Neural cell (in vitro differentiated cells): ENCODE measurements around the gene ARPC1B. TPM values are rescaled to one million over a fixed set of nuclear protein-coding genes. Genes with fewer than 3 reads are reported as not detected.
"Not testable (repeated sequence)": the region's sequence is repeated elsewhere in the genome, so short reads cannot be mapped to it uniquely, and the experiment has no call there.

Experiments
- H2AFZ ChIP-seq: fragments of 200-600, 300-800 bp; sonication (generic), shearing (Covaris generic); 2 replicates; pipeline ENCODE4 v1.6.0; 2014; ENCODE audit warnings: low read depth, mild to moderate bottlenecking, antibody characterized with exemption, low read length, moderate library complexity
- H3F3A ChIP-seq: fragments of 200-600 bp; shearing (Covaris generic); 2 replicates; pipeline ENCODE4 v1.6.1; 2016; ENCODE audit warnings: mild to moderate bottlenecking, moderate library complexity, mixed read lengths, antibody characterized with exemption, low read length; ENCODE audit not compliant: insufficient read depth, poor library complexity, severe bottlenecking
- H3K27ac ChIP-seq: fragments of 200-600, 300-800 bp; sonication (generic), shearing (Covaris generic); 2 replicates; pipeline ENCODE4 v1.5.1; 2014; ENCODE audit warnings: mild to moderate bottlenecking, low read length, moderate library complexity
- H3K27me3 ChIP-seq: fragments of 300-800, 200-600 bp; sonication (generic), shearing (Covaris generic); 2 replicates; pipeline ENCODE4 v1.6.0; 2014; ENCODE audit warnings: mild to moderate bottlenecking, low read depth, low read length, moderate library complexity; ENCODE audit not compliant: insufficient read depth
- H3K36me3 ChIP-seq: fragments of 300-800, 200-600 bp; sonication (generic), shearing (Covaris generic); 2 replicates; pipeline ENCODE4 v1.5.1; 2014; ENCODE audit warnings: mild to moderate bottlenecking, antibody characterized with exemption, low read length, moderate library complexity; ENCODE audit not compliant: insufficient read depth
- H3K4me2 ChIP-seq: fragments of 300-800, 200-600 bp; sonication (generic), shearing (Covaris generic); 2 replicates; pipeline ENCODE4 v1.6.0; 2014; ENCODE audit warnings: mild to moderate bottlenecking, low read length
- H3K4me3 ChIP-seq: fragments of 300-800, 200-600 bp; sonication (generic), shearing (Covaris generic); 2 replicates; pipeline ENCODE4 v1.5.1; 2014; ENCODE audit warnings: mild to moderate bottlenecking, low read length, moderate library complexity
- H3K79me2 ChIP-seq: fragments of 200-600 bp; shearing (Covaris generic); replicated peaks from 2 replicates; pipeline ENCODE4 v1.6.0; 2014; ENCODE audit warnings: mild to moderate bottlenecking, low read length, moderate library complexity; ENCODE audit not compliant: insufficient read depth
- H3K9ac ChIP-seq: fragments of 300-800, 200-600 bp; sonication (generic), shearing (Covaris generic); 2 replicates; pipeline ENCODE4 v1.6.1; 2016; ENCODE audit warnings: mild to moderate bottlenecking, low read length, mixed read lengths
- H3K9me2 ChIP-seq: fragments of 200-600 bp; shearing (Covaris generic); 2 replicates; pipeline ENCODE4 v1.6.1; 2016; ENCODE audit warnings: mild to moderate bottlenecking, low read length, mixed read lengths; ENCODE audit not compliant: insufficient read depth
- H3K9me3 ChIP-seq: fragments of 200-600, 300-800 bp; sonication (generic), shearing (Covaris generic); 2 replicates; pipeline ENCODE4 v1.6.1; 2016; ENCODE audit warnings: mild to moderate bottlenecking, mixed run types, low read length, moderate library complexity, mixed read lengths
- H4K20me1 ChIP-seq: fragments of 200-600 bp; shearing (Covaris generic); 2 replicates; pipeline ENCODE4 v1.6.1; 2016; ENCODE audit warnings: mild to moderate bottlenecking, mixed run types; ENCODE audit not compliant: insufficient read depth
- EP300 ChIP-seq: fragments of 450-650 bp; conservative IDR thresholded peaks from 2 replicates; pipeline ENCODE4 v1.6.1; 2014; ENCODE audit warnings: antibody characterized with exemption, mild to moderate bottlenecking, moderate library complexity; ENCODE audit not compliant: poor library complexity, severe bottlenecking
- EZH2 ChIP-seq: fragments of 200-600, 300-800 bp; shearing (Covaris generic), sonication (generic); IDR thresholded peaks from 2 replicates; pipeline ENCODE4 v1.6.1; 2014; ENCODE audit warnings: antibody characterized with exemption, low read length, borderline replicate concordance, mild to moderate bottlenecking; ENCODE audit not compliant: insufficient read depth, poor library complexity, severe bottlenecking
- MXI1 ChIP-seq: fragments of 450-650 bp; conservative IDR thresholded peaks from 2 replicates; pipeline ENCODE4 v1.6.1; 2014; ENCODE audit warnings: antibody characterized with exemption, mild to moderate bottlenecking; ENCODE audit not compliant: poor library complexity, severe bottlenecking
- POLR2AphosphoS5 ChIP-seq: IDR thresholded peaks from 2 replicates; pipeline ENCODE4 v1.6.1; 2012
- RAD21 ChIP-seq: fragments of 450-650 bp; conservative IDR thresholded peaks from 2 replicates; pipeline ENCODE4 v1.6.1; 2014; ENCODE audit warnings: antibody characterized with exemption, mild to moderate bottlenecking, moderate library complexity
- SMC3 ChIP-seq: fragments of 450-650 bp; conservative IDR thresholded peaks from 2 replicates; pipeline ENCODE4 v1.6.1; 2014; ENCODE audit warnings: antibody characterized with exemption, mild to moderate bottlenecking, moderate library complexity; ENCODE audit not compliant: poor library complexity
- TAF1 ChIP-seq: IDR thresholded peaks from 2 replicates; pipeline ENCODE4 v1.6.1; 2012; ENCODE audit warnings: low read depth
- polyA plus RNA-seq: library from polyadenylated mRNA; depleted of rRNA; stranded (reverse); fragments of >200 nt; gene quantifications from 2 replicates; pipeline ENCODE4 v1.2.3, GENCODE V29; 2014
- TF ChIP-seq, protein P1 (sequence below): IDR thresholded peaks from 2 replicates; pipeline ENCODE4 v1.6.1; 2012; ENCODE audit warnings: borderline replicate concordance
- TF ChIP-seq, protein P2 (sequence below): fragments of 450-650 bp; IDR thresholded peaks from 2 replicates; pipeline ENCODE4 v1.5.1; 2014; ENCODE audit warnings: antibody characterized with exemption, mild to moderate bottlenecking, moderate library complexity; ENCODE audit not compliant: poor library complexity, severe bottlenecking

ARPC1B gene
- polyA plus RNA-seq, 1 donor from 2014 or later: 1.7 TPM

DNA sequence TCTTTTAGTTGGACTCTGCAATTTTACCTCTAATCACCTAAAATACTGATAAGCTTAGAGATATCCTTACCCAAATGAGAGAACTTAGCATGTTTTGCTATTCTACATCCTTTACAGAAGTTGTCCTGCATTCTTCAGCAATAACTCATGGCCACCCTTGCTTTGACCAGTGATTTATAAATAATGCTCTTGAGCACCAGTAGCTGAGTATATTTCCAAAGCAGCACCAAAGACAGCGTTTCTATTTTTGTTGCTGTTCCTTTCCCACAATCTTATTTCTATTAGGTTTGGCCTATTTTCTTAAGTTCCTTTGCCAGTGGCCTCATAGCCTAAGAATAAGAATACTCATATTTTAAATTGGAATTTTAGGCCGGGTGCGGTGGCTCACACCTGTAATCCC, 33.9 kb upstream of the ARPC1B start:
- no peaks in the 10 kb centered on the region for H3K27me3 ChIP-seq
- no peak overlapping the region for H3K27ac ChIP-seq
- no peak overlapping the region for H3K9ac ChIP-seq
- no peaks in the 10 kb centered on the region for H3K79me2 ChIP-seq
- H3K36me3 ChIP-seq: no peaks in the 10 kb centered on the region
- no peak overlapping the region for H2AFZ ChIP-seq
- no peaks in the 10 kb centered on the region for H3K9me2 ChIP-seq
- H3K4me3 ChIP-seq: no peak overlapping the region
- TF ChIP-seq POLR2AphosphoS5 (no peak), EP300 (no peak), SMC3 (no peak), TAF1 (no peak), RAD21 (no peak), MXI1 (no peak), EZH2 (no peak)
- TF ChIP-seq, protein P1, sequence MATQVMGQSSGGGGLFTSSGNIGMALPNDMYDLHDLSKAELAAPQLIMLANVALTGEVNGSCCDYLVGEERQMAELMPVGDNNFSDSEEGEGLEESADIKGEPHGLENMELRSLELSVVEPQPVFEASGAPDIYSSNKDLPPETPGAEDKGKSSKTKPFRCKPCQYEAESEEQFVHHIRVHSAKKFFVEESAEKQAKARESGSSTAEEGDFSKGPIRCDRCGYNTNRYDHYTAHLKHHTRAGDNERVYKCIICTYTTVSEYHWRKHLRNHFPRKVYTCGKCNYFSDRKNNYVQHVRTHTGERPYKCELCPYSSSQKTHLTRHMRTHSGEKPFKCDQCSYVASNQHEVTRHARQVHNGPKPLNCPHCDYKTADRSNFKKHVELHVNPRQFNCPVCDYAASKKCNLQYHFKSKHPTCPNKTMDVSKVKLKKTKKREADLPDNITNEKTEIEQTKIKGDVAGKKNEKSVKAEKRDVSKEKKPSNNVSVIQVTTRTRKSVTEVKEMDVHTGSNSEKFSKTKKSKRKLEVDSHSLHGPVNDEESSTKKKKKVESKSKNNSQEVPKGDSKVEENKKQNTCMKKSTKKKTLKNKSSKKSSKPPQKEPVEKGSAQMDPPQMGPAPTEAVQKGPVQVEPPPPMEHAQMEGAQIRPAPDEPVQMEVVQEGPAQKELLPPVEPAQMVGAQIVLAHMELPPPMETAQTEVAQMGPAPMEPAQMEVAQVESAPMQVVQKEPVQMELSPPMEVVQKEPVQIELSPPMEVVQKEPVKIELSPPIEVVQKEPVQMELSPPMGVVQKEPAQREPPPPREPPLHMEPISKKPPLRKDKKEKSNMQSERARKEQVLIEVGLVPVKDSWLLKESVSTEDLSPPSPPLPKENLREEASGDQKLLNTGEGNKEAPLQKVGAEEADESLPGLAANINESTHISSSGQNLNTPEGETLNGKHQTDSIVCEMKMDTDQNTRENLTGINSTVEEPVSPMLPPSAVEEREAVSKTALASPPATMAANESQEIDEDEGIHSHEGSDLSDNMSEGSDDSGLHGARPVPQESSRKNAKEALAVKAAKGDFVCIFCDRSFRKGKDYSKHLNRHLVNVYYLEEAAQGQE: no peak
- TF ChIP-seq, protein P2, sequence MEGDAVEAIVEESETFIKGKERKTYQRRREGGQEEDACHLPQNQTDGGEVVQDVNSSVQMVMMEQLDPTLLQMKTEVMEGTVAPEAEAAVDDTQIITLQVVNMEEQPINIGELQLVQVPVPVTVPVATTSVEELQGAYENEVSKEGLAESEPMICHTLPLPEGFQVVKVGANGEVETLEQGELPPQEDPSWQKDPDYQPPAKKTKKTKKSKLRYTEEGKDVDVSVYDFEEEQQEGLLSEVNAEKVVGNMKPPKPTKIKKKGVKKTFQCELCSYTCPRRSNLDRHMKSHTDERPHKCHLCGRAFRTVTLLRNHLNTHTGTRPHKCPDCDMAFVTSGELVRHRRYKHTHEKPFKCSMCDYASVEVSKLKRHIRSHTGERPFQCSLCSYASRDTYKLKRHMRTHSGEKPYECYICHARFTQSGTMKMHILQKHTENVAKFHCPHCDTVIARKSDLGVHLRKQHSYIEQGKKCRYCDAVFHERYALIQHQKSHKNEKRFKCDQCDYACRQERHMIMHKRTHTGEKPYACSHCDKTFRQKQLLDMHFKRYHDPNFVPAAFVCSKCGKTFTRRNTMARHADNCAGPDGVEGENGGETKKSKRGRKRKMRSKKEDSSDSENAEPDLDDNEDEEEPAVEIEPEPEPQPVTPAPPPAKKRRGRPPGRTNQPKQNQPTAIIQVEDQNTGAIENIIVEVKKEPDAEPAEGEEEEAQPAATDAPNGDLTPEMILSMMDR: no peak
- H3K4me2 ChIP-seq: no peak overlapping the region
- H3K9me3 ChIP-seq: no peaks in the 10 kb centered on the region
- no peaks in the 10 kb centered on the region for H3F3A ChIP-seq
- H4K20me1 ChIP-seq: no peaks in the 10 kb centered on the region

DNA sequence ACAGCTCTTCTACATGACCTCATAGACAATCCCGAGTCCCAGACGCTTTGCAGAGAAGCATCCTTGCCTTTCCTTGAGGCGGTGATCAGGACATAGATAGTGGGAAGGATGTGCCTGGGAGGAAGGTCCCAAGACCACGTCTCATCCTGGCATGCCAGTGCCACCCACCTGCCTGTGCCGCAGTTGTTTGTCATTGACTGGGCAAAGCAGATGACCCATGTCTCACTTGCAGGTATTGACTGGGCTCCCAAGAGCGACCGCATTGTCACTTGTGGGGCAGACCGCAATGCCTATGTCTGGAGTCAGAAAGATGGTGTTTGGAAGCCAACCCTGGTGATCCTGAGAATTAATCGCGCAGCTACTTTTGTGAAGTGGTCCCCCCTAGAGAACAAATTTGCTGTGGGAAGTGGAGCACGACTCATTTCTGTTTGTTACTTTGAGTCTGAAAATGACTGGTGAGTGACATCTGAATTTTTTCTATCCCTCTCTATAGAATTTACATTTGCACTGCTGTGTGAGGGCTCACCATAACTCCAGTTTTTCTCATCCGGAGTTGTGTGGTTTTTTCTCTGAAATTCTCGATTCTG, 30.4 kb upstream of the ARPC1B start:
- no peaks in the 10 kb centered on the region for H3K9me2 ChIP-seq
- no peaks in the 10 kb centered on the region for H3K9me3 ChIP-seq
- no peaks in the 10 kb centered on the region for H4K20me1 ChIP-seq
- H3K27me3 ChIP-seq: no peaks in the 10 kb centered on the region
- H3K79me2 ChIP-seq: no peaks in the 10 kb centered on the region
- no peaks in the 10 kb centered on the region for H3F3A ChIP-seq
- H3K4me2 ChIP-seq: no peak overlapping the region
- H2AFZ ChIP-seq: no peak overlapping the region
- no peak overlapping the region for H3K9ac ChIP-seq
- no peak overlapping the region for H3K4me3 ChIP-seq
- TF ChIP-seq, protein P1: no peak
- no peak for TF ChIP-seq MXI1
- no peak for TF ChIP-seq POLR2AphosphoS5
- TF ChIP-seq SMC3: no peak
- TF ChIP-seq EP300: no peak
- no peak for TF ChIP-seq RAD21
- no peak for TF ChIP-seq TAF1
- no peak for TF ChIP-seq EZH2
- TF ChIP-seq, protein P2: no peak
- H3K36me3 ChIP-seq: no peaks in the 10 kb centered on the region
- no peak overlapping the region for H3K27ac ChIP-seq

DNA sequence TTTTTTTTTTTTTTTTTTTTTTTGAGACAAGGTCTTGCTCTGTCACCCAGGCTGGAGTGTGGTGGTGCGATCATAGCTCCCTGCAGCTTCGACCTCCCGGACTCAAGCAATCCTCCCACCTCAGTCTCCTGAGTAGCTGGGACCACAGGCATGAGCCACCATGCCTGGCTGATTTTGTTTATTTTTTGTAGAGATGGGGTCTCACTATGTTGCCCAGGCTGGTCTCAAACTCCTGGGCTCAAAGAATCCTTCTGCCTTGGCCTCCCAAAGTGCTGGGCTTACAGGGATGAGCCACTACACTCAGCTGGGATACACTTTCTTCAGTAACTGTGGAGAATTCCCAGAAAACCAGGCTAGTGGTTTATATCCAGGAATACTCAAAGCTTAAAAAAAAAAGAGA, 23.9 kb upstream of the ARPC1B start:
- not testable (repeated sequence) for H3K27me3 ChIP-seq, H3K4me2 ChIP-seq, H4K20me1 ChIP-seq, H3K27ac ChIP-seq, H3K36me3 ChIP-seq, H3K79me2 ChIP-seq, H3K9ac ChIP-seq, H3F3A ChIP-seq, H3K9me2 ChIP-seq, H2AFZ ChIP-seq, H3K9me3 ChIP-seq, H3K4me3 ChIP-seq
